ENCODE measurements around the gene G6PD. TPM values are rescaled to one million over a fixed set of nuclear protein-coding genes. Genes with fewer than 3 reads are reported as not detected.

G6PD gene
- total and polyA plus RNA-seq, 4 donors: 1.9 to 23.6 (median 5.5) TPM

- WGBS: 85% methylated on average over 7 of the region's 7 CpGs
- Histone ChIP-seq H3K36me3 (ENCODE audit: control insufficient read depth in 4 of 4, insufficient read depth in 3 of 4, low read depth in 1 of 4, low read length in 3 of 4) (peaks cover 0 to 6% (median 2%) of the 10 kb centered on the region in 4 donors), H3K4me3 (ENCODE audit: low read depth in 1 of 3, low read length in 3 of 3) (no peak overlapping the region), H3K4me1 (ENCODE audit: control insufficient read depth in 4 of 4, insufficient read depth in 4 of 4, low read length in 3 of 4) (peaks cover 7 to 30% (median 16%) of the 10 kb centered on the region in 4 donors), H3K9ac (ENCODE audit: low read depth in 1 of 2, low read length in 2 of 2) (no peak overlapping the region), H3K9me3 (ENCODE audit: control insufficient read depth in 4 of 4, low read length in 3 of 4) (no peaks in the 10 kb centered on the region), H3K27ac (ENCODE audit: low read depth in 1 of 2, low read length in 2 of 2) (no peak overlapping the region), H3K27me3 (ENCODE audit: control insufficient read depth in 4 of 4, insufficient read depth in 4 of 4, low read length in 3 of 4) (no peaks in the 10 kb centered on the region)
- DNase-seq (ENCODE audit: low spot score): no peak
- TF ChIP-seq RAD21 (IDR thresholded peaks at IDR 0.05): no peak
- TF ChIP-seq SP1 (IDR thresholded peaks at IDR 0.05): no peak
- no peak for TF ChIP-seq CTCF (IDR thresholded peaks at IDR 0.05; ENCODE audit: low read depth, low read length, missing input control)
- TF ChIP-seq ATF3 (IDR thresholded peaks at IDR 0.05): no peak
- TF ChIP-seq NR2F2 (IDR thresholded peaks at IDR 0.05): no peak
- TF ChIP-seq JUND (IDR thresholded peaks at IDR 0.05): no peak
- TF ChIP-seq, protein P1, sequence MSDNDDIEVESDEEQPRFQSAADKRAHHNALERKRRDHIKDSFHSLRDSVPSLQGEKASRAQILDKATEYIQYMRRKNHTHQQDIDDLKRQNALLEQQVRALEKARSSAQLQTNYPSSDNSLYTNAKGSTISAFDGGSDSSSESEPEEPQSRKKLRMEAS (IDR thresholded peaks at IDR 0.05): no peak
- no peak for TF ChIP-seq FOXA2 (IDR thresholded peaks at IDR 0.05)
- no peak for TF ChIP-seq HNF4G (IDR thresholded peaks at IDR 0.05)
- no peak for TF ChIP-seq EGR1 (IDR thresholded peaks at IDR 0.05; ENCODE audit: low read depth in 2 of 2)
- no peak for TF ChIP-seq YY1 (IDR thresholded peaks at IDR 0.05)
- no peak for TF ChIP-seq RXRA (IDR thresholded peaks at IDR 0.05)
- TF ChIP-seq, protein P2, sequence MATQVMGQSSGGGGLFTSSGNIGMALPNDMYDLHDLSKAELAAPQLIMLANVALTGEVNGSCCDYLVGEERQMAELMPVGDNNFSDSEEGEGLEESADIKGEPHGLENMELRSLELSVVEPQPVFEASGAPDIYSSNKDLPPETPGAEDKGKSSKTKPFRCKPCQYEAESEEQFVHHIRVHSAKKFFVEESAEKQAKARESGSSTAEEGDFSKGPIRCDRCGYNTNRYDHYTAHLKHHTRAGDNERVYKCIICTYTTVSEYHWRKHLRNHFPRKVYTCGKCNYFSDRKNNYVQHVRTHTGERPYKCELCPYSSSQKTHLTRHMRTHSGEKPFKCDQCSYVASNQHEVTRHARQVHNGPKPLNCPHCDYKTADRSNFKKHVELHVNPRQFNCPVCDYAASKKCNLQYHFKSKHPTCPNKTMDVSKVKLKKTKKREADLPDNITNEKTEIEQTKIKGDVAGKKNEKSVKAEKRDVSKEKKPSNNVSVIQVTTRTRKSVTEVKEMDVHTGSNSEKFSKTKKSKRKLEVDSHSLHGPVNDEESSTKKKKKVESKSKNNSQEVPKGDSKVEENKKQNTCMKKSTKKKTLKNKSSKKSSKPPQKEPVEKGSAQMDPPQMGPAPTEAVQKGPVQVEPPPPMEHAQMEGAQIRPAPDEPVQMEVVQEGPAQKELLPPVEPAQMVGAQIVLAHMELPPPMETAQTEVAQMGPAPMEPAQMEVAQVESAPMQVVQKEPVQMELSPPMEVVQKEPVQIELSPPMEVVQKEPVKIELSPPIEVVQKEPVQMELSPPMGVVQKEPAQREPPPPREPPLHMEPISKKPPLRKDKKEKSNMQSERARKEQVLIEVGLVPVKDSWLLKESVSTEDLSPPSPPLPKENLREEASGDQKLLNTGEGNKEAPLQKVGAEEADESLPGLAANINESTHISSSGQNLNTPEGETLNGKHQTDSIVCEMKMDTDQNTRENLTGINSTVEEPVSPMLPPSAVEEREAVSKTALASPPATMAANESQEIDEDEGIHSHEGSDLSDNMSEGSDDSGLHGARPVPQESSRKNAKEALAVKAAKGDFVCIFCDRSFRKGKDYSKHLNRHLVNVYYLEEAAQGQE (IDR thresholded peaks at IDR 0.05): no peak
- TF ChIP-seq GABPA (IDR thresholded peaks at IDR 0.05 in 1 of 2, conservative IDR thresholded peaks at IDR 0.05 in 1 of 2): no peak
These were observed 63.3 kb downstream of the G6PD start for GRCh38 chrX:154483325-154483724.

DNA sequence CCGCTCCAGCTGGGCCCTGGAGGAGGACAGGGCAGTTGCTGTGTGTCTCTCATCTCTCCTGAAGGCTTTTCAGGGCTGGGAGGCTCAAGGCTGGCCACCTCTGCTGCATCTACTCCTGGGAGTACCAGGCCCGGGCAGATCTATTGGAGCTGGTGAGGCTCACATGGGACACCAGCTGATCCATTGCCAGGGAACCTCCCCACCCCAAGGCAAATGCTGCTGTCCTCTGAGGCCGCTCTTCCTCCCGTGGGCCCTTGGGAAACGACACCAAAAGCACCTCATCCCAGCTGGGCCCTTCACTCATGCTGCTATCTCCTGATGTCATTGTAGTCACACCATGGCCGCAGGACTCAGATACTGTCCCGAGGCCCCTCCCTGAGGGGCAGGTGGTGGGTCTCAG is 63.9 kb downstream of the G6PD start:
- TF ChIP-seq, protein P1 (IDR thresholded peaks at IDR 0.05): no peak
- TF ChIP-seq YY1 (IDR thresholded peaks at IDR 0.05) (no peak), FOXA1 (IDR thresholded peaks at IDR 0.05) (no peak)

More for the DNA sequence above, 63.9 kb downstream of the G6PD start:
- DNase-seq (ENCODE audit: low spot score): no peak
- WGBS: 92% methylated on average over 7 of the region's 7 CpGs
- H3K4me3 ChIP-seq (ENCODE audit: low read depth in 1 of 3, low read length in 3 of 3): no peak overlapping the region
- H3K9me3 ChIP-seq (ENCODE audit: control insufficient read depth in 4 of 4, low read length in 3 of 4): no peaks in the 10 kb centered on the region
- peaks cover 0 to 6% (median under 1%) of the 10 kb centered on the region in 4 donors for H3K36me3 ChIP-seq (ENCODE audit: control insufficient read depth in 4 of 4, insufficient read depth in 3 of 4, low read depth in 1 of 4, low read length in 3 of 4)
- H3K27ac ChIP-seq (ENCODE audit: low read depth in 1 of 2, low read length in 2 of 2): no peak overlapping the region
- no peaks in the 10 kb centered on the region for H3K27me3 ChIP-seq (ENCODE audit: control insufficient read depth in 4 of 4, insufficient read depth in 4 of 4, low read length in 3 of 4)
- no peak overlapping the region for H3K9ac ChIP-seq (ENCODE audit: low read depth in 1 of 2, low read length in 2 of 2)
- peaks cover 7 to 32% (median 18%) of the 10 kb centered on the region in 4 donors for H3K4me1 ChIP-seq (ENCODE audit: control insufficient read depth in 4 of 4, insufficient read depth in 4 of 4, low read length in 3 of 4)
